ENCODE measurements around the gene S100A6. TPM values are rescaled to one million over a fixed set of nuclear protein-coding genes. Genes with fewer than 3 reads are reported as not detected.

Gene S100A6
- polyA plus RNA-seq, 1 donor from 2014 or later = 397 TPM

DNA sequence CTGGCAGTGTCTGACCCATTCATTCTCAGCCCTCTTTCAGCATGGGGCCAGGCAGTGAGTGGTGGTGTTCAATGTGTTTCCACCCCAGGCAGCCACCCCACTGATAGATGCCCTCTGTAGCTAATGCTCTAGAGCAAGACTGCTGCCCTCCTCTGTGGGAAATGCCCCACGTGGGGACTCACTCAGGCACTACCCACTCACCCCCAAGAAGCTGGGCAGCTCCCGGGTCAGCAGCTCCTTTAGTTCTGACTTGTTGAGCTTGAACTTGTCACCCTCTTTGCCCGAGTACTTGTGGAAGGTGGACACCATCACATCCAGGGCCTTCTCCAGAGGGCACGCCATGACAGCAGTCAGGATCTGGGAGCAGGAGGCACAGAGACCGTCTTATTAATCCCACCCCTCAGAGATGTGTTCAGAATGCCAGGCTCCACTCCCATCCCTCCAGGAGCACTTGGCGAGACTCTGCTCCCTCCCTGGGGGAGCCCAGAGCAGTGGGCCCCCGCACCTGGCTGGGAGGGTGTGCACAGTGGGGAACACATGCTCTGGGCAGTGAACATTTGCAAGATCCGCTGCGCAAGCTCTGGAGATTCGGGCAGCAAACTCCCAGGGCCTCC, 8.8 kb upstream of the S100A6 start:
- no peaks in the 10 kb centered on the region for H3K9me3 Mint-ChIP-seq
- peak overlapping the region; percentile 92 to 99 (median 95) for H3K4me3 Mint-ChIP-seq
- no peaks in the 10 kb centered on the region for H3K27me3 Mint-ChIP-seq
- peaks cover 12% of the 10 kb centered on the region for H3K36me3 Mint-ChIP-seq
- peak overlapping the region; percentile 77 to 96 (median 95) for H3K27ac Mint-ChIP-seq
- peaks cover 33 to 49% (median 45%) of the 10 kb centered on the region in 3 donors for H3K4me1 Mint-ChIP-seq

DNA sequence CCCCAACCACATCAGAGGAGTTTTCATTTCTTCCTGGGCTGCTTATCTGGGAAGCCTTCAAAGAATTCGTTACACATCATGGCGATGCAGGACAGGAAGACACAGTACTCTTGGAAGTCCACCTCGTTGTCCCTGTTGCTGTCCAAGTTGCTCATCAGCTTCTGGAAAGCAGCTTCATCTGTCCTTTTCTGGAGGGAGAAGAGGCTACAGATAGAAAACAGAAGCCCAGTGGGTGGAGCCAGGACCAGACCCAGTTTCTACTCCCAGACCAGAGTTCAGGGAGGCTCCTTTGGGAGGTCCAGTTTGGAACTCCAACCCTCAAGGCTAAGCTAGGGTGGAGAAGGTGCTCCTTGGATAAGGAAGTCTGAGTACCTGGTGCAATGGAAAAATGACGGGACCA, 7.9 kb upstream of the S100A6 start:
- Mint-ChIP-seq H3K27me3 (no peaks in the 10 kb centered on the region), H3K9me3 (no peaks in the 10 kb centered on the region), H3K36me3 (peaks cover 12% of the 10 kb centered on the region), H3K27ac (no peak overlapping the region), H3K4me3 (peak overlapping the region in 2 of 4 donors; percentile 19 to 79), H3K4me1 (peaks cover 36 to 49% (median 43%) of the 10 kb centered on the region in 3 donors)

DNA sequence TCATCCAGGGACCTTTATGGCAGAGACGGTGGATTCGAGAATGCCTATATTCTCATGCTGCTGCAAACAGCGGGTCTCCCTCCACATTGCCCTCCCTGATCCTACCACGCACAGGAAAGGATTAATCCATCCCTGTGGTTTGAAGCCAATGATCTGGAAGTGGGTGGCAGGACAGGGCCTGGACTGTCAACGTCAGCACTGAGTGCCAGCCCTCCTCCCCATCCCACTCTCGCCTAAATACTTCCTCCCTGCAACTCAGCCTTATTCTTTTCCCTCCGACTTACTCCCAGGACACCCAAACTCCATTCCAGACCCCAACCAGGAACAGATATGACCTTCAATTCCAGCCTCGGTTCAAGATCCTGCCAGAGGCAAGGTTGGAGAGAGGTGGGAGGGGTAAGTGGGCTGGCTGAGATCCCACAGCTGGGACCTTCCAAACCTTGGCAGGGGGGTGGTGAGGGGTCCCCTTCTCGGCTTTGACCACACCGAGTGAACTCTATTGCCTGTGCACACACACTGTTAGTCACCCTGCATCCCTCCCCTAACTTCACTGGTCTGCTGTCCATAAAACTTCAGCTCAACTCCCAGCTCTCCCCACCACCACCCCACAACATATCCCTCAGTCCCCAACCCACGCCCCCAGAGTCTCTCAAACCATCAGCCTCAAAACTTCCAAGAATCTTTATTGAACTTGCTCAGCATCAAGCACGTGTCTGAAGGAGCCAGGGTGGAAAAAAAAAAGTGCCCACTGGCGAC, 7.3 kb upstream of the S100A6 start:
- Mint-ChIP-seq H3K4me1 (peaks cover 36 to 45% (median 43%) of the 10 kb centered on the region in 3 donors), H3K27me3 (no peaks in the 10 kb centered on the region), H3K9me3 (no peaks in the 10 kb centered on the region), H3K4me3 (peak overlapping the region in 3 of 4 donors; percentile 19 to 81 (median 79)), H3K27ac (peak overlapping the region; percentile 49 to 58 (median 49)), H3K36me3 (peaks cover 12% of the 10 kb centered on the region)

DNA sequence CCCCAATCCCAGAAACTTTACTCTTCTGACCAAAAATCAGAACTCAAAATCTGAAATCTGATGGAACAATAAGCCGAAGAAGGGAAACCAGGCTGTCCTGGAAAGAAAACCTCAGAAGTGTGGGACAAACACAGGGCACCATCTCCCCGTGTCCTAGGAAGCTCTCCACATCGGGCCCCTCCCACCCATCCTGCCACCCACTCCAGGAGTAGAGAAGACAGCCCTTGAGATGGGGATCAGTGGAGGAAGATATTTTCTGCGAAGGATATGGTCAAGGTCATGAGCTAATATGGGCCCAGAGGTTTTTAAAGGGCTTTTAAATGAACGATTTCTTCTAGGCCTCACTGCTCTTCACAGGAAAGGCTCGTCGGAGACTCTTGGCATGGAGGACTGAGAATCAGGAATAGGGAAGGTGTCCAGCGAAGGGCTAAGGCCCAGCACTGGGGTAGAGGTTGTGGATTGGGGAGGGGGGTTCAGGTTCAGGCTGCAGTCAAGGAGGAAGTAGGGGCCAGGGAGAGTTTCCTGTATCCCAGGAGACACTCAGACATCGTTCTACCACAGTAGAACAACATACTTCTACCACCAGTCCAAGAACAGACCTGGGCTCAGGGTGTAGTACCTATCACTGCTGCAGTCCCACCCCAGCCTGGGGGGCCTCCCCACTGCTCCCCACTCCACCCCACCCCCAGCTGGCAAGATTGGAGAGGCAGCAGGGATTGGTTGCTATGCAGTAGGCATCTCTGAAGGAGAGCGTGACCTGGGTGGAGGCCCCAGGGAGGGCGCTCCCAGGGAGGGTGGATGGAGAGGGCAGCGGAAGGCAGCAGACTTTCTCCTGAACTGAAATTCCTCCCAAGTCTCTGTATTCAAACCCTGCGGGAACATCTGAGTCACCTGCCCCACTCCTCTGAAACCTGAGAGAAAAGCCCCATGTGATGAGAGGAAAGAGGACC, 6.1 kb upstream of the S100A6 start:
- Mint-ChIP-seq H3K27ac (peak overlapping the region; percentile 49 to 73 (median 58)), H3K9me3 (no peaks in the 10 kb centered on the region), H3K36me3 (peaks cover 12% of the 10 kb centered on the region), H3K4me1 (peaks cover 36 to 47% (median 43%) of the 10 kb centered on the region in 3 donors), H3K4me3 (peak overlapping the region in 2 of 4 donors; percentile 45 to 63), H3K27me3 (no peaks in the 10 kb centered on the region)

DNA sequence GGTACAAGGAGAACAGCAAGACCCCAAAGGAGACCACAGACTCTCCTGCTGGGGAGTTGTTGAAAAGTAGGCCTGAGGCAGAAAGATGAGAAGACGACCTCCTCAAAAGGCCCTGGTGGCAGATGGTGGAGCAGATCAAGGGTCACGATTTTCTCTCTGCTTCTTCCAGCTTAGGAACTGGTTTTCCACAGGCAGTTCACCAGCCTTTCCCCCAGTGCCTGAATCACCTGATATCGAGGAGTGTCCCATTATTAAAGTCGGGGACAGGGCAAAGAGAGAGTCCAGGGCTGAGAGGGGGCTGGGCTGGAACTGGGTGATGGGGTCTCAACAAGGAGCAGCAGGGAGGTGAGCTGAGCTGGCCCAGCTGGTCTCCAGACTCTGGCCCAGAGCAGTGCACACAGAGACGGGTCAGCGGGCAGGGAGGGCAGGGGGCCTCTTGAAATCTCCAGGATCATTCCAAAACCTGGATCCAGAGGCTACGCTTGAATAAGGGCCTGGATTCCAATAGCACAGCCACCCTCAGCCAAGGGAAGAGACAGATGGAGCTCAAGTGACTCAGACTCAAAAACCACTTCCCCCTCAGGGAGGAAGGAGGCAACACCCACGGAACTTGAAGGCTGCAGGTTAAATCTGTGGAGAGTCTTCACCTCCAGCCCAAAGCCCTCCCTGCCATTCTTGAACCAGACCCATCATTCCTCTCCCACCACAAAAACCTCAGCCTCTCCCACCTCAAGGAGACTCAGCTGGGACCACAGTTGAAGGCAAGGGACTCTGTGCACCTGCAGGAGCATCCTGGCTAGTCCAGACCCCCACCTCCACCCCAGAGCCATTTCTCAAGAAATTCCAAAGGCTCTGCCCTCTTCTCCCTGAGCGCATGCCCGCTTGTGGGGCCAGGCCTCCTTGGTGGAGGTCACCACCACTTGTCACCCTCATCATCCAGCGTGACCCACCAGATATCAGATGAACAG, 4.9 kb upstream of the S100A6 start, which contains the start of gene S100A5:
Gene S100A5, minus strand, starts transcription at position 541 of the 968 bp plus-strand sequence. CDS start 743 bp downstream, outside the sequence.
- Mint-ChIP-seq H3K9me3 (no peaks in the 10 kb centered on the region), H3K27me3 (no peaks in the 10 kb centered on the region), H3K27ac (peak within 1 kb of the TSS; percentile 29 to 86 (median 85)), H3K4me1 (peaks cover 40 to 52% (median 45%) of the 10 kb centered on the region in 3 donors), H3K4me3 (peak within 1 kb of the TSS; percentile 55 to 91 (median 72)), H3K36me3 (peaks cover 12% of the 10 kb centered on the region)

DNA sequence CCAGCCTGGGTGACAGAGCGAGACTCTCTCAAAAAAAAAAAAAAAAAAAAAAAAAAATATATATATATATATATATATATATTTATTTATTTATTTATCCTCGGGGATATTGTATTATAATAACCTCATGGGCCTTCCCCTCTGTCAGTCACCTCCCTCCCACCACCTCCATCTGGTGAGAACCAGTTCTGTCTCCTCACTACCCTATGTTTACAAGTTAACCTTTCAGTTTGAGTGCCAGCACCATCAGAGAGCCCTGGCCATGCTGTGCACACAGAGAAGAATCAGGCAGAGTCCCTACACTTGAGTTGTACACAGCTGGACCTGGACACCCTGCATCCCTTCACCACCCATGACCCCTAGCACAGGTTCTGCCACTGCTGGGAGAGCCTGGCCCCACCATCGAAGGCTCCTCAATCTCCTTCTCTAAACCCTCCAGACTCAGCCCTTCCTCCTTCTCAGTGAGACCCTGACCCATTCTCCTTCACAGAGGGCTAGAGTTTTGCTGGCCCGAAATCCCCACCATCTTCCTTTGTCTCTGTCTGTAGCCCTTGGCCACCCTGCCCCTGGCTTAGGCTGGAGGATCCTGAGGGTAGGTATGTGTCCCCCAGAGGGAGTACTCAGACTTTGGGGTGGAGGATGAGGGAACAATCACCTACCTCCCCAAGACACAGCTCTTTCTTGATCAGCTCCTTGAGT, 3.8 kb upstream of the S100A6 start:
- Mint-ChIP-seq H3K9me3 (no peaks in the 10 kb centered on the region), H3K4me1 (peaks cover 34 to 43% (median 42%) of the 10 kb centered on the region in 3 donors), H3K36me3 (peaks cover 9% of the 10 kb centered on the region), H3K27ac (peak overlapping the region; percentile 18 to 80 (median 64)), H3K4me3 (peak overlapping the region; percentile 12 to 91 (median 68)), H3K27me3 (no peaks in the 10 kb centered on the region)

DNA sequence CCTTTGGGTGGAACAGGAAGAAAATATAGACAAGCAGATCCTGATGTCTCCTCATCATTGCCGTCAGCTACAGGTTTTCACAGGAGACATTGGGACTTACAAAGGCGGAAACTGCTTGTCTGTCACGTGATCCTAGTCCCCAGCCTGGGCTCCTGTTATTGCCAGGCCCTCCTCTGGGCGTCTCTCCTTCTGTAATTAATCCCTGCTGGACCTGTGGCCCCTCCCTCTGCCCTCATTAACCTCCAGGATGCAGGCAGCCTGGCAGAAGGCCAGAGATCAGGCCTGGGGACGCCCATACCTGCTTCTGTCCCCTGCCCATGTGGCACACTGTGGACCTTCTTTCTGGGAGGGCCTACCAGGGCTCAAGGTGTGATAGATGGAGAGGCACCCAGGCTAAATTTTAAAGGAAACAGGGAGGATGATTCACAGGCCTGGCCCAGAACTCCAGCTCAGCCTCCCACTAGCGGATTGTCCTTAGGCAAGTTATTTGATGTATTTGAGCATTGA, 2.6 kb upstream of the S100A6 start:
- Mint-ChIP-seq H3K27me3 (no peaks in the 10 kb centered on the region), H3K4me3 (peak overlapping the region in 2 of 4 donors; percentile 17 to 97), H3K36me3 (peaks cover 4% of the 10 kb centered on the region), H3K9me3 (no peaks in the 10 kb centered on the region), H3K27ac (no peak overlapping the region), H3K4me1 (peaks cover 38 to 46% (median 45%) of the 10 kb centered on the region in 3 donors)

DNA sequence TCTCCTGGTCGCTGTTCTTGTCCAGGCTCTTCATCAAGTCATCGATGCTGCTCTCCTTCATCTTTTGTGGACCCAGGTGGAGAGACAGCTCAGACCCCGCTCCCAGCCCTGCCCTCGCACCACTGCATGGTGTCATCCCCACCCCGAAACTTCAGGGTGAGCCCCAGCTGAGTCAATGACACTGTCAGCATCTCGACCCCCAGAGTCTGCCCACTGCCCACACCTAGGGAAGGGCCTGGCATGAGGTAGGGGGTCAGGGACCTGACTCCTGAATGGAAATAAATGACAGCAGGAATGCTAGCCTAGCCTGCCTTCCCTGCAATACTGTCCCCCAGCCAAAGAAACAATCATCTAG, 1.6 kb upstream of the S100A6 start:
- no peaks in the 10 kb centered on the region for H3K27me3 Mint-ChIP-seq
- H3K27ac Mint-ChIP-seq = no peak overlapping the region
- no peaks in the 10 kb centered on the region for H3K36me3 Mint-ChIP-seq
- H3K4me3 Mint-ChIP-seq = peak overlapping the region in 3 of 4 donors; percentile 68 to 97 (median 80)
- no peaks in the 10 kb centered on the region for H3K9me3 Mint-ChIP-seq
- H3K4me1 Mint-ChIP-seq = peaks cover 37 to 54% (median 48%) of the 10 kb centered on the region in 3 donors

DNA sequence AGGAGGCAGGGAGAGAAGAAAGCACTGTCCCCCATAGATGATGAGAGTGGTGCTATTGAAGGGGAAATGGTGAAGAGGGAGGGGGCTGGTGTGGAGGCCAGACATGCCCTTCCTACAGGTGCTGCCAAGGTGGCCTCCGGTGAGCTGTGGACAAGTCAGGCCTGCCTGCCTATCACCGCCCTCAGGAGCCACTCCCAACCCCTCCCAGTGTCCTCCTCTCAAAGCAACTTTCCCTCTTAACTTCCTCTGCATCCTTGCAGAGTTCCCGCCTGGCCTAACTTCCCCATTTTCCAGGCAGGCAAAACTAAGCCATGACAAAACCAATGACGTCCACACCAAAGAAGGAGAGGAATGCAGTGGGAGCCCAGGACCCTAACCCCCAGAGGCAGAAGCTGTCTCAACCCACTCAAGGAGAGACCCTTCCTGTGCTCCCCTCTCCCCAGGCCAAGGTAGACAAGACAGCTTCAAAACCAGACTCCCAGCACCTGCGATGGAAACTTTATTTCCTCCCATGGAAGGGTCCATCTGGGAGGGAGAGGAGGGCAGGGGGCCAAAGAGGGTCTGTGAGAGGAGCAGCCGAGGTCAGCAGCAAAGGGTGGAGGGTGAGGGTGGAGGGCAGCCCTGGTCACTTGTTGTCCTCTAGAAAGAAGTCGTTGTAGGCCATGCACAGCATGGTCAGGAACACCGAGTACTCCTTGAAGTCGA, 1.0 kb upstream of the S100A6 start:
- H3K4me1 Mint-ChIP-seq = peaks cover 37 to 57% (median 49%) of the 10 kb centered on the region in 3 donors
- H3K27me3 Mint-ChIP-seq = no peaks in the 10 kb centered on the region
- no peaks in the 10 kb centered on the region for H3K36me3 Mint-ChIP-seq
- peak overlapping the region; percentile 59 to 88 (median 82) for H3K27ac Mint-ChIP-seq
- no peaks in the 10 kb centered on the region for H3K9me3 Mint-ChIP-seq
- H3K4me3 Mint-ChIP-seq = peak overlapping the region; percentile 95 to 98 (median 96)

DNA sequence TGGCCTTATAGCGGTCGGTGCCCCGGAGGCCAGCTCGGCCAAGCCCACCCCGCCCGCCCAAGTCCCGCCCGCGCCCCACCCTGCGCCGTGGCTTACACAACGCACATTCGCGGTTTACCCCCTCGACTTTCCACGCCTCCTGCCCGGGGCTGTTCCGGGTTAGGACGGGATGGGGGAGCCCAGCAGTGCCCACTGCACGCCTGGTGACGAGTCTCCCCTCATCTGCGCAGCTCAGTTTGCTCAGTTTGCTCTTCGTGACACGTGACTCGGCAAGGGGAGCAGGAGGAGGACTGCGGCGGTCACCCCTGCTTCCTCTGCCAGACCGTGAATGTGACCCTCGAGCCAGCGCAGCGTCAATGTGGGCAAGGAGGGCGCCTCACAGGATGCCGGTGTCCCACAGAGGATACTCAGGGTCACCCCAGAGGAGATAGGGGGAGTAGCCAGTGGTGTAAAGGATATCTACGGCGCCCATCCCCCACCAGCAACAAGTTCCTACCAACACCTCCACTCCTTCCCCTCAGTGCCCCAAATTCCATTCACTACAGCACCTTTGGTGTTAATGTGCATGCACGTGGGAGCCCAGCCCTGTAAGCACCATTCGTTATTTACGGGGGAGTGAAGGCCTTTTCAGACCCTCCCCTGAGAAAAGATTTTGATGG, 350 bp upstream of the S100A6 start:
- H3K9me3 Mint-ChIP-seq = no peaks in the 10 kb centered on the region
- H3K27ac Mint-ChIP-seq = peak overlapping the region; percentile 82 to 98 (median 88)
- peak overlapping the region; percentile 95 to 98 (median 96) for H3K4me3 Mint-ChIP-seq
- no peaks in the 10 kb centered on the region for H3K36me3 Mint-ChIP-seq
- H3K27me3 Mint-ChIP-seq = no peaks in the 10 kb centered on the region
- peaks cover 30 to 52% (median 44%) of the 10 kb centered on the region in 3 donors for H3K4me1 Mint-ChIP-seq

DNA sequence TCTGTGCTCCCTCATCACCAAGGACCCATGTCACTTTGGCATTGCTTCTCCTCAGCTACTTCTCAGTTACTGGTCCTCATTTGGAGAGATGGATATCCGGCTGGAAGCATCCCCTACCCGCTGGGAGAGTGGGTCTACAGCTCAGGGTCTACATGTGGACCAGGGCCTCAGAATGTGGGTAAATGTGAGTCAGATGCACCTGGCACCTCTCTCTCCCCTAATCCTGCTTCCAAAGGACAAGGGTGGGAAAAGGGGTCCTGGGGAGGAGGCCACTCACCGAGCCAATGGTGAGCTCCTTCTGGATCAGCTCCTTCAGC, 908 bp downstream of the S100A6 start:
- no peaks in the 10 kb centered on the region for H3K27me3 Mint-ChIP-seq
- H3K4me1 Mint-ChIP-seq = peaks cover 22 to 41% (median 35%) of the 10 kb centered on the region in 3 donors
- H3K27ac Mint-ChIP-seq = peak overlapping the region in 2 of 3 donors; percentile 81 to 88
- H3K4me3 Mint-ChIP-seq = peak overlapping the region; percentile 92 to 97 (median 97)
- no peaks in the 10 kb centered on the region for H3K36me3 Mint-ChIP-seq
- no peaks in the 10 kb centered on the region for H3K9me3 Mint-ChIP-seq

DNA sequence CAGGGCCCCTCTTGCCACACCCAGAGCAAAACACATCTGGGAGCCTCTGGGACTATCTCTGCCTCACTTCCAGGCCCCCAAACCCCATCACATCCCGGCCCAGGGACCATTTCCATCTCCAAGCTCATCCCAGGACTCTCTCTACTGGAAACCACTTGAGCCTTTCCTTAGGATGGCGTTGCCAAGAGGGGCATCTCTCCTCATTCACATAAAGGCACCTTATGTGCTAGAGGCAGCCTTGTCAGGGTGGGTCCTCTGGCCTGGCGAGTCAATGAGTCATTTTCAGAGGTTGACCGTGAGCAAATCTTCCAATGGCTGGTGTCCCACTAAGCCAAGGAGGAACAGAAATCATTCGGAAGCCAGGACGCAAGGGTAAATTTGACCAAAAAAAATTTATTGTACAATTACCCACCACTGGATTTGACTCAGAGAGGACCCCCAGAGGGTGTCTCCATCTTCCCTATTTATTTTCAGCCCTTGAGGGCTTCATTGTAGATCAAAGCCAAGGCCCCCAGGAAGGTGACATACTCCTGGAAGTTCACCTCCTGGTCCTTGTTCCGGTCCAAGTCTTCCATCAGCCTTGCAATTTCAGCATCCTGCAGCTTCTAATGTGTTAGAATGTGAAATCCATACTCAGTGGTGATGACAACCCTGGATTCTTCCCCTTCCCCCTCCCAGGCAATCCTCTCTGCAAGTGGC, 1.4 kb downstream of the S100A6 start:
- peaks cover 19 to 41% (median 35%) of the 10 kb centered on the region in 3 donors for H3K4me1 Mint-ChIP-seq

More for the DNA sequence above, 1.4 kb downstream of the S100A6 start:
- peak overlapping the region in 2 of 3 donors; percentile 65 to 81 for H3K27ac Mint-ChIP-seq
- H3K36me3 Mint-ChIP-seq = no peaks in the 10 kb centered on the region
- H3K27me3 Mint-ChIP-seq = no peaks in the 10 kb centered on the region
- no peaks in the 10 kb centered on the region for H3K9me3 Mint-ChIP-seq
- H3K4me3 Mint-ChIP-seq = peak overlapping the region; percentile 92 to 97 (median 97)
